Mesenchymal stem cell (in vitro differentiated cells and primary cell): ENCODE results near the gene AFTPH.
A peak's percentile ranks its signal among the peaks of the same experiment; 100 is the strongest.

Experiments
- DNase-seq: peaks from one replicate; pipeline ENCODE4 v3.0.0-alpha.2; 2013
- H2AFZ ChIP-seq: one replicate; pipeline ENCODE4 v1.6.1; 2013; ENCODE audit warnings: low read depth, mild to moderate bottlenecking, control low read depth, inconsistent platforms, low read length, moderate library complexity
- H2AK5ac ChIP-seq: 2 replicates; pipeline ENCODE4 v1.6.1; 2013; ENCODE audit warnings: low read length, moderate library complexity, mild to moderate bottlenecking, inconsistent platforms; ENCODE audit not compliant: severe bottlenecking
- H2BK120ac ChIP-seq: one replicate; pipeline ENCODE4 v1.6.1; 2013; ENCODE audit warnings: low read depth, mild to moderate bottlenecking, inconsistent platforms, low read length, moderate library complexity
- H2BK12ac ChIP-seq, 2 experiments: one replicate each; pipeline ENCODE4 v1.6.1; 2013; ENCODE audit warnings: inconsistent platforms in 2 of 2, low read length in 2 of 2, mild to moderate bottlenecking in 2 of 2, moderate library complexity in 2 of 2, control low read depth in 1 of 2
- H2BK15ac ChIP-seq: one replicate; pipeline ENCODE4 v1.6.1; 2013; ENCODE audit warnings: mild to moderate bottlenecking, low read depth, inconsistent platforms; ENCODE audit not compliant: poor library complexity, severe bottlenecking
- H2BK5ac ChIP-seq: 2 replicates; pipeline ENCODE4 v1.6.1; 2013; ENCODE audit warnings: low read depth, mild to moderate bottlenecking, low read length, control low read depth, inconsistent platforms; ENCODE audit not compliant: poor library complexity, severe bottlenecking
- H3K14ac ChIP-seq, 2 experiments: one replicate each; pipeline ENCODE4 v1.6.1; 2013; ENCODE audit warnings: inconsistent platforms in 2 of 2, low read length in 2 of 2, control low read depth in 1 of 2, mild to moderate bottlenecking in 1 of 2, moderate library complexity in 1 of 2
- H3K18ac ChIP-seq, 2 experiments: one replicate each; pipeline ENCODE4 v1.6.1; 2013; ENCODE audit warnings: inconsistent platforms in 2 of 2, low read length in 2 of 2, control low read depth in 1 of 2, low read depth in 1 of 2, mild to moderate bottlenecking in 1 of 2
- H3K23ac ChIP-seq, 2 experiments: one replicate each; pipeline ENCODE4 v1.6.1; 2013; ENCODE audit warnings: inconsistent platforms in 2 of 2, low read length in 2 of 2, mild to moderate bottlenecking in 2 of 2, moderate library complexity in 2 of 2, control low read depth in 1 of 2
- H3K27ac ChIP-seq: 2 replicates; pipeline ENCODE4 v1.5.1; 2013; ENCODE audit warnings: mild to moderate bottlenecking, moderate library complexity, low read length, control low read depth, inconsistent platforms; ENCODE audit not compliant: poor library complexity, severe bottlenecking
- H3K27me3 ChIP-seq, 2 experiments: 2 replicates each; pipeline versions ENCODE4 v1.6.1 to v1.7.0; 2013; ENCODE audit warnings: low read length in 2 of 2, mild to moderate bottlenecking in 2 of 2, moderate library complexity in 2 of 2, control low read depth in 1 of 2, inconsistent platforms in 1 of 2; ENCODE audit not compliant: control insufficient read depth in 1 of 2, insufficient read depth in 1 of 2
- H3K36me3 ChIP-seq, 2 experiments: 2 replicates each; pipeline versions ENCODE4 v1.6.1 to v1.7.0; 2013; ENCODE audit warnings: low read length in 2 of 2, control low read depth in 1 of 2, inconsistent platforms in 1 of 2, low read depth in 1 of 2, mild to moderate bottlenecking in 1 of 2; ENCODE audit not compliant: insufficient read depth in 2 of 2, control insufficient read depth in 1 of 2
- H3K4ac ChIP-seq, 2 experiments: one replicate each; pipeline ENCODE4 v1.6.1; 2013; ENCODE audit warnings: inconsistent platforms in 2 of 2, low read length in 2 of 2, mild to moderate bottlenecking in 2 of 2, moderate library complexity in 2 of 2, control low read depth in 1 of 2, low read depth in 1 of 2
- H3K4me1 ChIP-seq: 2 replicates; pipeline ENCODE4 v1.6.1; 2013; ENCODE audit warnings: low read depth, low read length, control low read depth; ENCODE audit not compliant: control insufficient read depth, insufficient read depth
- H3K4me2 ChIP-seq: 2 replicates; pipeline ENCODE4 v1.6.1; 2013; ENCODE audit warnings: low read length, mild to moderate bottlenecking, inconsistent platforms; ENCODE audit not compliant: poor library complexity, severe bottlenecking
- H3K4me3 ChIP-seq, 2 experiments: 2 replicates each; pipeline versions ENCODE4 v1.5.1 to v1.7.0; 2013; ENCODE audit warnings: low read length in 2 of 2, mild to moderate bottlenecking in 2 of 2, control low read depth in 1 of 2, low read depth in 1 of 2; ENCODE audit not compliant: insufficient read depth in 1 of 2
- H3K79me1 ChIP-seq: replicated peaks from 2 replicates; pipeline ENCODE4 v1.6.1; 2013; ENCODE audit warnings: mild to moderate bottlenecking, control low read depth, low read length, inconsistent platforms; ENCODE audit not compliant: poor library complexity, severe bottlenecking
- H3K9ac ChIP-seq: 2 replicates; pipeline ENCODE4 v1.7.0; 2013; ENCODE audit warnings: mild to moderate bottlenecking, low read length, moderate library complexity
- H3K9me3 ChIP-seq: 2 replicates; pipeline ENCODE4 v1.7.0; 2013; ENCODE audit warnings: mild to moderate bottlenecking, low read length; ENCODE audit not compliant: control insufficient read depth
- H4K8ac ChIP-seq: one replicate; pipeline ENCODE4 v1.6.1; 2013; ENCODE audit warnings: inconsistent platforms, mild to moderate bottlenecking, low read length, moderate library complexity
- H4K91ac ChIP-seq: one replicate; pipeline ENCODE4 v1.6.1; 2013; ENCODE audit warnings: mild to moderate bottlenecking, low read length, inconsistent platforms
- WGBS: methylation state at CpG from one replicate; pipeline ENCODE4 v1.1.7; 2013; ENCODE audit warnings: mixed read lengths; 5-methylcytosine and 5-hydroxymethylcytosine counted together

Gene AFTPH

DNA sequence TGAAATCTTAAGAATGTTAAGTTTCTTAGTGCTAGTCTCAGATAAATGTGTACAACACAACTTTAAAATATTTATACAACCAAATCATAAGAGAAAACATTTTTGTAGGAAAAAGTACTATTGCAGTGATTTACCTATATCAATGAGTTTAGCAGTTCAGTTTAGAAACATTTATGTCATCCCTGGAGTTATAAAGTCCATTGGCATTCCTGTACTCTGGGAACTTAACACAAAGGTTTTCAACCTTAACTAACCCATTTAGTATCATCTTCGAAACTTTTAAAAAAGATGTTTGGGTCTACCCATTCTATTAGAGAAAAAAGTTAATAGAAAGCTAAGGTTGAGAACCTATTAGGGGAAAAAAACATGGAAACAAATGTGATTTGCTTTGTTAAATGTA lies 10.9 kb downstream of the AFTPH start:
- no peak overlapping the region for H3K27ac ChIP-seq
- H3K4me3 ChIP-seq = no peak overlapping the region
- H4K8ac ChIP-seq = no peak overlapping the region
- H2BK12ac ChIP-seq = no peak overlapping the region
- no peak overlapping the region for H2BK15ac ChIP-seq
- H4K91ac ChIP-seq = no peak overlapping the region
- no peak overlapping the region for H2AFZ ChIP-seq
- H2BK120ac ChIP-seq = no peak overlapping the region
- peaks cover 8% of the 10 kb centered on the region for H3K79me1 ChIP-seq
- H3K23ac ChIP-seq = no peak overlapping the region
- H2AK5ac ChIP-seq = no peak overlapping the region
- H3K27me3 ChIP-seq = no peaks in the 10 kb centered on the region
- no peak overlapping the region for H3K4me2 ChIP-seq
- no peak for DNase-seq
- H3K4ac ChIP-seq = no peak overlapping the region
- H3K14ac ChIP-seq = no peak overlapping the region
- no peaks in the 10 kb centered on the region for H3K9me3 ChIP-seq
- 100% methylated on average over 1 of the region's 1 CpG for WGBS
- peaks cover 1% of the 10 kb centered on the region for H3K4me1 ChIP-seq
- no peak overlapping the region for H2BK5ac ChIP-seq
- no peaks in the 10 kb centered on the region for H3K36me3 ChIP-seq
- H3K9ac ChIP-seq = no peak overlapping the region
- H3K18ac ChIP-seq = no peak overlapping the region

DNA sequence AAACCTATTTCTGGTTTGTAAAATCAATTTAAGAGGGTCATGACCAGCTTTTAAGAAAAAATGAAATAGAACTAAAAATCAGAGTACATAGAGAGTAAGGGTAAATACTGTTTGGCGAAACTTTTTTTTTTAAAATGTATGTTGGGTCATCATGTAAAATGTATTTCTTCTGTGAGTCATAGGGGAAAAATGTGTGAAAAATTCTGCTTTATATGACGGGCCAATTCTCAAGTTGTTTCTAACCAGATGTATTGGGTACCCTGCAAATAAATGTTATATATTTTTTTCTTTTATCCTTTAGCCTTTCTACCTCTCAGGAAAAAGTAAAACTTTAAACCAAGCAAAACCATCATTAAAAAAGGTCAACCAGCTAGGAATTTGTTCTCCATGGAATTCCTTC lies 13.9 kb downstream of the AFTPH start:
- H2BK15ac ChIP-seq = no peak overlapping the region
- H3K79me1 ChIP-seq = peaks cover 10% of the 10 kb centered on the region
- H3K4me3 ChIP-seq = no peak overlapping the region
- H4K91ac ChIP-seq = no peak overlapping the region
- no peak overlapping the region for H2BK120ac ChIP-seq
- H3K27ac ChIP-seq = peak overlapping the region; percentile 77
- WGBS = 70% methylated on average over 1 of the region's 2 CpGs
- H3K4ac ChIP-seq = no peak overlapping the region
- no peak overlapping the region for H2BK12ac ChIP-seq
- H3K9me3 ChIP-seq = no peaks in the 10 kb centered on the region
- no peak overlapping the region for H4K8ac ChIP-seq
- no peaks in the 10 kb centered on the region for H3K36me3 ChIP-seq
- no peak overlapping the region for H3K18ac ChIP-seq
- no peak overlapping the region for H2BK5ac ChIP-seq
- H3K9ac ChIP-seq = no peak overlapping the region
- peak overlapping the region; percentile 45 for H3K4me2 ChIP-seq
- DNase-seq = peak; percentile 18
- no peaks in the 10 kb centered on the region for H3K27me3 ChIP-seq
- no peak overlapping the region for H2AK5ac ChIP-seq
- no peak overlapping the region for H3K14ac ChIP-seq
- H3K23ac ChIP-seq = no peak overlapping the region
- H3K4me1 ChIP-seq = peaks cover 3% of the 10 kb centered on the region
- no peak overlapping the region for H2AFZ ChIP-seq

DNA sequence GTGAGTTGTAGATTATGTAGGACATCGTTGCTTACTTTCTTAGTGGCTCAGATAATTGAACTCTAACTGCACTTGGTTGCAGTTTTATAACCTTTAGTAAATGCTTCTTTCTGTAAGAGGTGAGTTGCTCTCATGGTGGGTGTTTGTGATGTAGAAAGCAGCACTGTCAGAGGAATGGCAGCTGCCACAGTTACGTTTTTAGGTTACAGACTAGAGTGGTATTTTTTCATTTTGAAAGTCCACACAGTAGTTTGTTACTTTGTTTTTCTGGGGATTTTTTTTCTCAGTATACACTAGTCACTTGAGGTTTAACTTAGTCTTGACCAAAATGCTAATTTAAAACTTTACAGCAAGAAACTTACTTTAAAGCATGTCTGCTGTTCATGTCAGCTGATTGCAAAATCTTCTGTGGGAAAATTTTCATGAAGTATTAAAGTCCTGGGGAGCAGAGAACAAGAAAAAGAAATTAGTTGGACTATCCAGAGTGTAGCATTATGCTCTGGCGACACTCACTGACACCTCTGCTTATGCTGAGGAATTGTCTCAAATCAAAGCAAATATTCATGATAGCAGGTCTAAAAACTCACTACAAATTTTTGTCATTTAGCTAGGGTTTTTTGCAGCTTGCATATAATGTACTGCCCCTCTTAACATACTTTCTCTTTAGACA lies 14.8 kb downstream of the AFTPH start:
- Histone ChIP-seq H3K9ac (no peak overlapping the region), H3K4ac (no peak overlapping the region), H3K4me2 (no peak overlapping the region), H2AFZ (no peak overlapping the region), H3K36me3 (no peaks in the 10 kb centered on the region), H2AK5ac (peak overlapping the region; percentile 78), H3K79me1 (peaks cover 11% of the 10 kb centered on the region), H3K23ac (no peak overlapping the region), H3K18ac (no peak overlapping the region), H4K8ac (no peak overlapping the region), H2BK15ac (no peak overlapping the region), H2BK120ac (no peak overlapping the region), H2BK5ac (no peak overlapping the region), H3K14ac (no peak overlapping the region), H3K9me3 (no peaks in the 10 kb centered on the region), H3K4me3 (no peak overlapping the region), H2BK12ac (no peak overlapping the region), H3K27me3 (no peaks in the 10 kb centered on the region), H3K4me1 (peaks cover 3% of the 10 kb centered on the region), H4K91ac (no peak overlapping the region), H3K27ac (peak overlapping the region; percentile 82)
- no peak for DNase-seq
- WGBS = 93% methylated on average over 3 of the region's 3 CpGs

- DNase-seq = no peak
- no peaks in the 10 kb centered on the region for H3K27me3 ChIP-seq
- H2BK5ac ChIP-seq = no peak overlapping the region
- no peak overlapping the region for H3K23ac ChIP-seq
- H2BK15ac ChIP-seq = no peak overlapping the region
- no peak overlapping the region for H4K91ac ChIP-seq
- H3K18ac ChIP-seq = no peak overlapping the region
- H3K9ac ChIP-seq = no peak overlapping the region
- H2AK5ac ChIP-seq = no peak overlapping the region
- H4K8ac ChIP-seq = no peak overlapping the region
- H3K4me1 ChIP-seq = peaks cover 3% of the 10 kb centered on the region
- H3K4me2 ChIP-seq = no peak overlapping the region
- no peak overlapping the region for H3K4ac ChIP-seq
- H2AFZ ChIP-seq = no peak overlapping the region
- H2BK12ac ChIP-seq = no peak overlapping the region
- no peak overlapping the region for H2BK120ac ChIP-seq
- no peaks in the 10 kb centered on the region for H3K9me3 ChIP-seq
- no CpG with 5 or more reads among the region's 3 CpGs for WGBS
- peaks cover 12% of the 10 kb centered on the region for H3K79me1 ChIP-seq
- H3K14ac ChIP-seq = no peak overlapping the region
- H3K27ac ChIP-seq = no peak overlapping the region
- H3K4me3 ChIP-seq = no peak overlapping the region
- no peaks in the 10 kb centered on the region for H3K36me3 ChIP-seq
Observed at GRCh38 chr2:64540615-64541014, 16.5 kb downstream of the AFTPH start.
